HG03103 (cell line): ENCODE data around the gene DCLRE1B.
"Not testable (repeated sequence)": the region's sequence is repeated elsewhere in the genome, so short reads cannot be mapped to it uniquely, and the experiment has no call there.

Source experiments
- ATAC-seq: cut with Tn5 transposase; IDR thresholded peaks from one replicate; pipeline ENCODE4 v1.9.1; 2021; ENCODE audit warnings: low read depth; ENCODE audit not compliant: unreplicated experiment

The DCLRE1B gene

DNA sequence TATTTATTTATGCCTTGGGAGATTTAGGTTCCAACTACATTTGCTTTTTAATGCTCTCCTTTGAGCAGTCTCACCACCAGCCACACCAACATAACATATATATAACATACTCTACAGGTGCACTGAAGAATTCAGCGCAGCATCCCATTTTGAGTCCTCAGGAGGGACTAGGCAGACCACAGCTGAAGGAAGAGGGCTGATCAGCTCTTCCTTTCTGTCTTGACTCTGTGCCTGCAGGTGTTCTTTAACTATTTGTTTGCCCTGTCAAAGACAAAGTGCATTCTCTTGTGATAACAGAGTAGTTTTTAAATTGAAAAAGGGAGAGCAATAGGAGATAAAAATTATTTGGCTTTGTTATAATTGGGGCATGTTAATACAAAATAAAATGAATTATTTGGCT lies 41.0 kb downstream of the DCLRE1B start:
- ATAC-seq = no peak

DNA sequence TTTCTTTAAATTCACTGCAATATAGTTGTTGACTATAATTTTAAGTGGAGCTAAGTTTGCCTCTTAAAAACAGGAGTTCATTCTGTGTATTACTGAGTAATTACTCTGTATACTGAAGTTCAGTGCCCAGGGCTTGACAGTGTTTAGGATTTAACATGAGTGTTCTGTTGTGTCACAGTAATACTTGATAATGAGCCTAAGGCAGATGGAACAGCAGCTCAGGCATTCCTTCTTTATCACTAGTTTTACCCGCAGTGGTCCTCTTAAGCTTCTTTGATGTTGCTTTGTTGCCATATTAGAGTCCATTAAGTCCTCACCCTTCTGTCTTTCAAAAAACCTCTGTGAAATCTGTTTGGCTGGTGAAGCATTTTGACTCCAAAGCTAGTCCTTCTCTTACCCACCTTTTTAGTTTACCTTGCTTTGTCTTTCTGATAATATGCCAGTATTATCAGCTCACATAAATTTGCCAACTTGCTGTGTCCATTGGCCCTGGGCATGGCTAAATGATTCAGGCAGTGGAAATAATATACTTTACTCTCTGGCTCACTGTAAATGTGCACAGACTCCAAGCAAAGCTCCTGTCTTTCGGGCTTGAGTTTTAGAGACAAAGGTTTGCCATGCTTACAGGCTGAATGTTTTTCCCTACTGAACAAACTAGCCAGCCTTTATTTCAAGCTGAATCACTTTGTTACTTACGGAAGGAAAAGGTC lies 41.7 kb downstream of the DCLRE1B start:
- no peak for ATAC-seq

GRCh38 chr1:113947388-113948107 lies 42.4 kb downstream of the DCLRE1B start:
- ATAC-seq = no peak

DNA sequence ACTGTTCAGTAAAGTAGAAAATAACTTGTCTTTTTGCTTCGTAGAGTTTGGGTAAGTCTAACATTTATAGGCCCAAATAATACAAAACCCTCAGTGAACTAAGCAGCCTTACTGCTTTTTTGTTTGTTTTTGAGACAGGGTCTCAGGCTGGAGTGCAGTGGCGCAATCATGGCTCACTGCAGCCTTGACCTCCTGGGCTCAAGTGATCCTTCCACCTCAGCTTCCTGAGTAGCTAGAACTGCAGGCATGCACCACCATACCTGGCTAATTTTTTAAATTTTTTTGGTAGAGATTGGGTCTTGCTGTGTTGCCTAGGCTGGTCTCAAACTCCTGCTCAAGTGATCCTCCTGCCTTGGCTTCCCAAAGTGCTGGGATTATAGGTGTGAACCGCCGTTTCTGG lies 43.0 kb downstream of the DCLRE1B start:
- not testable (repeated sequence) for ATAC-seq

GRCh38 chr1:113949007-113949406 lies 43.9 kb downstream of the DCLRE1B start:
- ATAC-seq = no peak

- no peak for ATAC-seq
These were observed 45.8 kb downstream of the DCLRE1B start for GRCh38 chr1:113950908-113951307.

- no peak for ATAC-seq
These were observed 46.6 kb downstream of the DCLRE1B start for GRCh38 chr1:113951719-113952118.

- no peak for ATAC-seq
These were observed 52.9 kb downstream of the DCLRE1B start for GRCh38 chr1:113957984-113958383.

DNA sequence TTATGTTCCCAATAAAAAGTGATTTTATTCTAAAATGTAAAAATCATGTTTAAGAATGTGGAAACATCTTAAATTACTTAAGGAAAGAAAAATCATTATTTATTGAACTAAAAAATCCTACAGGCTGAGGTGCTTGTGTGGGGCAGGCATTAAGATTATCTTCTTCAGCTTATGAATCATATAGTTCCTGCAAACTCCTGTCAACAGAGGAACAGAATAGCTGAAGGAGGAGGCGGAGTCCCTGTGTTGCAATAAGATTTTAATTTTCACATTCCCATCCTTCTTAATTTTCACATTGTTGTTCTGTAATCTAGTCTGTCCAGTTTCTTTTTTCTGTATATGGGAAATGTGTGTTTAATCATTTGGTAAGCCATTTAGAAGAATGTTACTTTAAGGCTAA lies 53.6 kb downstream of the DCLRE1B start:
- no peak for ATAC-seq

DNA sequence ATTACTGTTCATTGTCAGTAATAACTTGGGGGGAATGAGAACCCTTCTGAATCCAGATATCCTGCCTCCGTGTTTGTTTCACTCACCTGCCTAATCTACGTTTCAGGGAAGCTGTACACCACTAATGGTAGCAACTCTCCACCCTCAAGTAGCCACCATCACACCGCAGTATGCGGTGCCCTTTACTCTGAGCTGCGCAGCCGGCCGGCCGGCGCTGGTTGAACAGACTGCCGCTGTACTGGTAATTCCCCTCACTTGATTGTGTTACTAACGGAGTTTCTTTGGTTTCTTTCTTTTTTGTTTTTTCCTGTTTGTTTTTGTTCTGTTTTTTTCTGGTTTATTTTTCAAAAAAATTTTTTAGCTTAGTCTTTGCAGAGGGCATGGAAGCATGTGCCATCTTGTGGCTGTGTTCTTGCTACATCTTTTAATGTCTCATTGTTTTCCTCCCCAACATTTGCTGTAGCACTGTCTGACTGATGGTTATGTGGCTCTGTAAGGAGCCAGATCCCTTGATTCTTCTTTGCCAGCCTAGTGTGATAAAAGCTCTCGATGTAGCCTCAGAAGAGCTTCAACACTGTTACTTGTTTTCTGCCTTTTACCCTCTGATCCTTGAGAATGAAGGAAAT lies 58.3 kb downstream of the DCLRE1B start:
- ATAC-seq = no peak
